ENCODE data around the gene RIT2.

DNA sequence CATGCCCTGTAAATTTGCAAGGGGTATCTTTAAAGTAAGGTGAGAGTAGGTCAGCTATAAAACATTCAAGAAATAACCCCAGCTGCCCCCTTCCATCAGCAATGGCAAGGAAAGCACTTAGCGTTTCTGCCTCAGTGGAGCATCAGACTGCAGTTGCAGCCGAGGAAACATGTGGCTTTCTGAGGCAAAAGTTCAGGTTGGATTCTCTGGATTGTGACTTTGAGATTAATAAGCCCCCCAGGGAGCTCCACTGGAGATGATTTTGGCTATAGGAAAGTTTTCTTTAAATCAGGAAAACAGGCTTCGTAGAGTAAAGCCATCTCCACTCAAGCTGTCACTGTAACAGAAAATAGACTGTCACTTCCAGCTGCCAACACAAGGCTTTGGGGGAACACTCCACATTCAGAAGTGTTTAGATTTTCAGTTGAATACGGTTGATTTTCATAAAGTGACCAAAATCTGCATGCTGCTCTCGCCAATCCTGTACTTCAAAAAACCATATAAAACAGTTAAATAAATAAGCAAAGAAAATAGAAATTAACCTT lies 15.3 kb upstream of the RIT2 start:
- TF ChIP-seq, protein P1, sequence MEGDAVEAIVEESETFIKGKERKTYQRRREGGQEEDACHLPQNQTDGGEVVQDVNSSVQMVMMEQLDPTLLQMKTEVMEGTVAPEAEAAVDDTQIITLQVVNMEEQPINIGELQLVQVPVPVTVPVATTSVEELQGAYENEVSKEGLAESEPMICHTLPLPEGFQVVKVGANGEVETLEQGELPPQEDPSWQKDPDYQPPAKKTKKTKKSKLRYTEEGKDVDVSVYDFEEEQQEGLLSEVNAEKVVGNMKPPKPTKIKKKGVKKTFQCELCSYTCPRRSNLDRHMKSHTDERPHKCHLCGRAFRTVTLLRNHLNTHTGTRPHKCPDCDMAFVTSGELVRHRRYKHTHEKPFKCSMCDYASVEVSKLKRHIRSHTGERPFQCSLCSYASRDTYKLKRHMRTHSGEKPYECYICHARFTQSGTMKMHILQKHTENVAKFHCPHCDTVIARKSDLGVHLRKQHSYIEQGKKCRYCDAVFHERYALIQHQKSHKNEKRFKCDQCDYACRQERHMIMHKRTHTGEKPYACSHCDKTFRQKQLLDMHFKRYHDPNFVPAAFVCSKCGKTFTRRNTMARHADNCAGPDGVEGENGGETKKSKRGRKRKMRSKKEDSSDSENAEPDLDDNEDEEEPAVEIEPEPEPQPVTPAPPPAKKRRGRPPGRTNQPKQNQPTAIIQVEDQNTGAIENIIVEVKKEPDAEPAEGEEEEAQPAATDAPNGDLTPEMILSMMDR (tag by site-specific recombination; IDR thresholded peaks at IDR 0.05): no peak
- TF ChIP-seq ZFP41 (tag by site-specific recombination; IDR thresholded peaks at IDR 0.05; ENCODE audit: borderline replicate concordance) (no peak), ZNF423 (tag by site-specific recombination; IDR thresholded peaks at IDR 0.05) (no peak), ZBTB7A (tag by site-specific recombination; IDR thresholded peaks at IDR 0.05; ENCODE audit: low read depth) (no peak), ZNF121 (tag by site-specific recombination; IDR thresholded peaks at IDR 0.05) (no peak), ZNF146 (tag by site-specific recombination; IDR thresholded peaks at IDR 0.05) (no peak), SP2 (tag by site-specific recombination; IDR thresholded peaks at IDR 0.05) (no peak), ZNF48 (tag by site-specific recombination; IDR thresholded peaks at IDR 0.05) (no peak), ZNF175 (tag by site-specific recombination; IDR thresholded peaks at IDR 0.05) (no peak), YY1 (tag by site-specific recombination; IDR thresholded peaks at IDR 0.05) (no peak), FEZF1 (tag by site-specific recombination; IDR thresholded peaks at IDR 0.05) (no peak), ZNF157 (tag by site-specific recombination; IDR thresholded peaks at IDR 0.05) (no peak), ZBTB1 (tag by site-specific recombination; IDR thresholded peaks at IDR 0.05) (no peak)
